ENCODE data around the gene STK10. TPM values are rescaled to one million over a fixed set of nuclear protein-coding genes. Genes with fewer than 3 reads are reported as not detected.
A peak's percentile ranks its signal among the peaks of the same experiment; 100 is the strongest.

The STK10 gene
- total and polyA plus RNA-seq, 2 experiments from 2014 or later: 7.5 to 17.8 TPM

DNA sequence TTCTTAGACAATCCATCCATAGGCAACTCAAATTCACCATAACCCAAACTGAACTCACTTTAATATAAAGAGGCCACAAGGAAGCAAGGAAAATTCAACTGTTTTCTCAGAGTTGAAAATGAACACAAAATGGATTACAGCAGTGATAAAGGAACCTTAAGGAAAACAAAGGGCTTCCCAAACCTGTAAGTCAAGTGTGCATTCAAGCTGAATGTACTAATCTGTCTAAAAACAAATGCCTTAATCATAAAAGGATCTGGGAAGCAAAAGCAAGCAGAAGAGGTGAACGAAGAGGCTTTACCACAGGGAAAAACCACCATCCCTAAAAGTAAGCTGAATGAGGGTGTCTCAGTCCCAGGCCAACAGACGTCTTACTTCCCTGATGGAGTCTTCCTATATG lies 195.2 kb downstream of the STK10 start:
- Mint-ChIP-seq H3K4me3 (no peak overlapping the region), H3K9me3 (no peaks in the 10 kb centered on the region), H3K36me3 (ENCODE audit: low read depth) (peaks cover 21% of the 10 kb centered on the region), H3K27me3 (ENCODE audit: insufficient read depth, low read depth, poor library complexity) (peaks cover 2% of the 10 kb centered on the region), H3K27ac (no peak overlapping the region), H3K4me1 (peaks cover 51% of the 10 kb centered on the region)
- peaks cover 36% of the 10 kb centered on the region for H3K4me1 ChIP-seq (ENCODE audit: insufficient read depth)
- DNase-seq (ENCODE audit: low spot score): no peak
- peaks cover 100% of the 10 kb centered on the region for H3K79me2 ChIP-seq (replicated peaks; ENCODE audit: insufficient read depth)
- no peaks in the 10 kb centered on the region for H3K27me3 ChIP-seq (ENCODE audit: insufficient read depth)
- peak overlapping the region; percentile 45; the same call in 1 of the 2 replicates for H3K27ac ChIP-seq (ENCODE audit: low read depth)
- TF ChIP-seq REST (IDR thresholded peaks at IDR 0.05; ENCODE audit: unreplicated experiment) (no peak), EZH2phosphoT487 (IDR thresholded peaks at IDR 0.05; ENCODE audit: unreplicated experiment) (no peak), NANOG (IDR thresholded peaks at IDR 0.05; ENCODE audit: borderline replicate concordance) (no peak), ZNF114 (CRISPR knock-in tag; IDR thresholded peaks at IDR 0.05) (no peak), ETS1 (IDR thresholded peaks at IDR 0.05) (no peak), STAT1 (IDR thresholded peaks at IDR 0.05; ENCODE audit: unreplicated experiment) (no peak)
- TF ChIP-seq, protein P1, sequence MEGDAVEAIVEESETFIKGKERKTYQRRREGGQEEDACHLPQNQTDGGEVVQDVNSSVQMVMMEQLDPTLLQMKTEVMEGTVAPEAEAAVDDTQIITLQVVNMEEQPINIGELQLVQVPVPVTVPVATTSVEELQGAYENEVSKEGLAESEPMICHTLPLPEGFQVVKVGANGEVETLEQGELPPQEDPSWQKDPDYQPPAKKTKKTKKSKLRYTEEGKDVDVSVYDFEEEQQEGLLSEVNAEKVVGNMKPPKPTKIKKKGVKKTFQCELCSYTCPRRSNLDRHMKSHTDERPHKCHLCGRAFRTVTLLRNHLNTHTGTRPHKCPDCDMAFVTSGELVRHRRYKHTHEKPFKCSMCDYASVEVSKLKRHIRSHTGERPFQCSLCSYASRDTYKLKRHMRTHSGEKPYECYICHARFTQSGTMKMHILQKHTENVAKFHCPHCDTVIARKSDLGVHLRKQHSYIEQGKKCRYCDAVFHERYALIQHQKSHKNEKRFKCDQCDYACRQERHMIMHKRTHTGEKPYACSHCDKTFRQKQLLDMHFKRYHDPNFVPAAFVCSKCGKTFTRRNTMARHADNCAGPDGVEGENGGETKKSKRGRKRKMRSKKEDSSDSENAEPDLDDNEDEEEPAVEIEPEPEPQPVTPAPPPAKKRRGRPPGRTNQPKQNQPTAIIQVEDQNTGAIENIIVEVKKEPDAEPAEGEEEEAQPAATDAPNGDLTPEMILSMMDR (conservative IDR thresholded peaks at IDR 0.05; ENCODE audit: low read depth in 2 of 2): no peak
- TF ChIP-seq, protein P2, sequence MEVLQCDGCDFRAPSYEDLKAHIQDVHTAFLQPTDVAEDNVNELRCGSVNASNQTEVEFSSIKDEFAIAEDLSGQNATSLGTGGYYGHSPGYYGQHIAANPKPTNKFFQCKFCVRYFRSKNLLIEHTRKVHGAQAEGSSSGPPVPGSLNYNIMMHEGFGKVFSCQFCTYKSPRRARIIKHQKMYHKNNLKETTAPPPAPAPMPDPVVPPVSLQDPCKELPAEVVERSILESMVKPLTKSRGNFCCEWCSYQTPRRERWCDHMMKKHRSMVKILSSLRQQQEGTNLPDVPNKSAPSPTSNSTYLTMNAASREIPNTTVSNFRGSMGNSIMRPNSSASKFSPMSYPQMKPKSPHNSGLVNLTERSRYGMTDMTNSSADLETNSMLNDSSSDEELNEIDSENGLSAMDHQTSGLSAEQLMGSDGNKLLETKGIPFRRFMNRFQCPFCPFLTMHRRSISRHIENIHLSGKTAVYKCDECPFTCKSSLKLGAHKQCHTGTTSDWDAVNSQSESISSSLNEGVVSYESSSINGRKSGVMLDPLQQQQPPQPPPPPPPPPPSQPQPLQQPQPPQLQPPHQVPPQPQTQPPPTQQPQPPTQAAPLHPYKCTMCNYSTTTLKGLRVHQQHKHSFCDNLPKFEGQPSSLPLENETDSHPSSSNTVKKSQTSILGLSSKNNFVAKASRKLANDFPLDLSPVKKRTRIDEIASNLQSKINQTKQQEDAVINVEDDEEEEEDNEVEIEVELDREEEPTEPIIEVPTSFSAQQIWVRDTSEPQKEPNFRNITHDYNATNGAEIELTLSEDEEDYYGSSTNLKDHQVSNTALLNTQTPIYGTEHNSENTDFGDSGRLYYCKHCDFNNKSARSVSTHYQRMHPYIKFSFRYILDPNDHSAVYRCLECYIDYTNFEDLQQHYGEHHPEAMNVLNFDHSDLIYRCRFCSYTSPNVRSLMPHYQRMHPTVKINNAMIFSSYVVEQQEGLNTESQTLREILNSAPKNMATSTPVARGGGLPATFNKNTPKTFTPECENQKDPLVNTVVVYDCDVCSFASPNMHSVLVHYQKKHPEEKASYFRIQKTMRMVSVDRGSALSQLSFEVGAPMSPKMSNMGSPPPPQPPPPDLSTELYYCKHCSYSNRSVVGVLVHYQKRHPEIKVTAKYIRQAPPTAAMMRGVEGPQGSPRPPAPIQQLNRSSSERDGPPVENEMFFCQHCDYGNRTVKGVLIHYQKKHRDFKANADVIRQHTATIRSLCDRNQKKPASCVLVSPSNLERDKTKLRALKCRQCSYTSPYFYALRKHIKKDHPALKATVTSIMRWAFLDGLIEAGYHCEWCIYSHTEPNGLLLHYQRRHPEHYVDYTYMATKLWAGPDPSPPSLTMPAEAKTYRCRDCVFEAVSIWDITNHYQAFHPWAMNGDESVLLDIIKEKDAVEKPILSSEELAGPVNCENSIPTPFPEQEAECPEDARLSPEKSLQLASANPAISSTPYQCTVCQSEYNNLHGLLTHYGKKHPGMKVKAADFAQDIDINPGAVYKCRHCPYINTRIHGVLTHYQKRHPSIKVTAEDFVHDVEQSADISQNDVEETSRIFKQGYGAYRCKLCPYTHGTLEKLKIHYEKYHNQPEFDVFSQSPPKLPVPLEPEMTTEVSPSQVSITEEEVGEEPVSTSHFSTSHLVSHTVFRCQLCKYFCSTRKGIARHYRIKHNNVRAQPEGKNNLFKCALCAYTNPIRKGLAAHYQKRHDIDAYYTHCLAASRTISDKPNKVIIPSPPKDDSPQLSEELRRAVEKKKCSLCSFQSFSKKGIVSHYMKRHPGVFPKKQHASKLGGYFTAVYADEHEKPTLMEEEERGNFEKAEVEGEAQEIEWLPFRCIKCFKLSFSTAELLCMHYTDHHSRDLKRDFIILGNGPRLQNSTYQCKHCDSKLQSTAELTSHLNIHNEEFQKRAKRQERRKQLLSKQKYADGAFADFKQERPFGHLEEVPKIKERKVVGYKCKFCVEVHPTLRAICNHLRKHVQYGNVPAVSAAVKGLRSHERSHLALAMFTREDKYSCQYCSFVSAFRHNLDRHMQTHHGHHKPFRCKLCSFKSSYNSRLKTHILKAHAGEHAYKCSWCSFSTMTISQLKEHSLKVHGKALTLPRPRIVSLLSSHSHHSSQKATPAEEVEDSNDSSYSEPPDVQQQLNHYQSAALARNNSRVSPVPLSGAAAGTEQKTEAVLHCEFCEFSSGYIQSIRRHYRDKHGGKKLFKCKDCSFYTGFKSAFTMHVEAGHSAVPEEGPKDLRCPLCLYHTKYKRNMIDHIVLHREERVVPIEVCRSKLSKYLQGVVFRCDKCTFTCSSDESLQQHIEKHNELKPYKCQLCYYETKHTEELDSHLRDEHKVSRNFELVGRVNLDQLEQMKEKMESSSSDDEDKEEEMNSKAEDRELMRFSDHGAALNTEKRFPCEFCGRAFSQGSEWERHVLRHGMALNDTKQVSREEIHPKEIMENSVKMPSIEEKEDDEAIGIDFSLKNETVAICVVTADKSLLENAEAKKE (CRISPR knock-in tag; IDR thresholded peaks at IDR 0.05): no peak
- no peak overlapping the region for H2AFZ ChIP-seq
- no peak for ATAC-seq
- peaks cover 63% of the 10 kb centered on the region for H4K20me1 ChIP-seq (replicated peaks; ENCODE audit: insufficient read depth)
- H3K36me3 ChIP-seq (ENCODE audit: insufficient read depth): no peaks in the 10 kb centered on the region
- no peaks in the 10 kb centered on the region for H3K9me2 ChIP-seq (ENCODE audit: insufficient read depth)
- no peak overlapping the region for H3K4me3 ChIP-seq
- H3F3A ChIP-seq (replicated peaks; ENCODE audit: low read depth): no peaks in the 10 kb centered on the region; the same call in 1 of the 2 replicates
- no peak overlapping the region for H3K4me2 ChIP-seq
